HepG2 (cell line): ENCODE data around the gene THAP10. TPM values are rescaled to one million over a fixed set of nuclear protein-coding genes. Genes with fewer than 3 reads are reported as not detected.

Source experiments
- ATAC-seq: fragments of 200-7000 bp; cut with Tn5 transposase; 3 replicates; pipeline ENCODE4 v1.9.1; 2020; ENCODE audit warnings: mild to moderate bottlenecking, moderate library complexity
- BruUV-seq: library from RNA; stranded (reverse); fragments of 400-500 nt; replicated peaks from 2 replicates; lab custom pipeline; 2021; lab: Mats Ljungman, UMichigan
- CTCF ChIA-PET: fragments of 300-600 bp; formaldehyde crosslinking; extraction: SDS; loops from one replicate; lab custom pipeline; 2021; ENCODE audit warnings: low total read pairs, inconsistent platforms, low intra/inter-chr PET ratio; lab: Yijun Ruan, JAX
- POLR2A ChIA-PET: fragments of 350-600 bp; sonication (Branson Sonifier 250); formaldehyde crosslinking; loops from one replicate; lab custom pipeline; 2020; ENCODE audit warnings: antibody characterized with exemption, inconsistent platforms; lab: Yijun Ruan, JAX
- DNase-seq: peaks from one replicate; pipeline ENCODE4 v3.0.0-alpha.2; 2015; ENCODE audit warnings: low spot score
- FAIRE-seq: peaks from 3 replicates; lab custom pipeline; 2011; peaks lifted over from hg19 to GRCh38; lab: Jason Lieb, UNC
- H2AFZ ChIP-seq: one replicate; pipeline ENCODE4 v1.6.1; 2011; ENCODE audit warnings: low read length, inconsistent platforms
- H3K27ac ChIP-seq: fragments of 300-600 bp; 3 replicates; pipeline ENCODE4 v1.8.0; 2011; ENCODE audit warnings: mixed run types, mild to moderate bottlenecking, mixed read lengths, low read length, inconsistent platforms; ENCODE audit not compliant: insufficient read depth; ENCODE audit errors: extremely low read length
- H3K27me3 ChIP-seq, 2 experiments: fragments of 200-600 bp in 1 of 2; 2 replicates in 1 of 2; 3 replicates in 1 of 2; pipeline versions ENCODE4 v1.6.0 to v1.8.0; 2011; ENCODE audit warnings: low read length in 2 of 2, mild to moderate bottlenecking in 2 of 2, moderate library complexity in 2 of 2, inconsistent platforms in 1 of 2; ENCODE audit not compliant: insufficient read depth in 2 of 2, control insufficient read depth in 1 of 2
- H3K36me3 ChIP-seq, 2 experiments: fragments of 200-600 bp in 1 of 2; replicated peaks in 1 of 2; 2 replicates in 1 of 2; 3 replicates in 1 of 2; pipeline versions ENCODE4 v1.5.1 to v1.8.0; 2011; ENCODE audit warnings: low read length in 2 of 2, inconsistent platforms in 1 of 2; ENCODE audit not compliant: insufficient read depth in 2 of 2, control insufficient read depth in 1 of 2
- H3K4me1 ChIP-seq: 2 replicates; pipeline ENCODE4 v1.5.1; 2012; ENCODE audit warnings: low read length, inconsistent platforms; ENCODE audit not compliant: insufficient read depth
- H3K4me2 ChIP-seq: 2 replicates; pipeline ENCODE4 v1.6.0; 2011; ENCODE audit warnings: low read depth, low read length, inconsistent platforms
- H3K4me3 ChIP-seq, 3 experiments: fragments of 200-600 bp in 1 of 3; sonication (generic), shearing (Covaris generic) in 1 of 3; replicated peaks in 1 of 3; 2 replicates each; pipeline ENCODE4 v1.5.1; 2011 to 2016; ENCODE audit warnings: low read length in 3 of 3, inconsistent platforms in 2 of 3, low read depth in 2 of 3, mild to moderate bottlenecking in 2 of 3, control low read depth in 1 of 3, mixed read lengths in 1 of 3; ENCODE audit not compliant: insufficient read depth in 1 of 3
- H3K79me2 ChIP-seq: one replicate; pipeline ENCODE4 v1.6.1; 2011; ENCODE audit warnings: low read length, inconsistent platforms; ENCODE audit not compliant: insufficient read depth
- H3K9ac ChIP-seq: 2 replicates; pipeline ENCODE4 v1.6.0; 2011; ENCODE audit warnings: mild to moderate bottlenecking, low read depth, low read length, inconsistent platforms; ENCODE audit not compliant: insufficient read depth
- H3K9me3 ChIP-seq: 2 replicates; pipeline ENCODE4 v1.5.1; 2012; ENCODE audit warnings: mild to moderate bottlenecking, low read length
- H4K20me1 ChIP-seq: 2 replicates; pipeline ENCODE4 v1.6.0; 2011; ENCODE audit warnings: inconsistent platforms, mild to moderate bottlenecking, low read length, moderate library complexity; ENCODE audit not compliant: insufficient read depth
- HCFC1 ChIP-seq: fragments of 150-350 bp; IDR thresholded peaks from 2 replicates; pipeline ENCODE4 v1.6.1; 2014; ENCODE audit warnings: low read depth, low read length
- MED13 ChIP-seq: sonication (generic); formaldehyde crosslinking; IDR thresholded peaks from 2 replicates; pipeline ENCODE4 v1.5.0; 2020; ENCODE audit warnings: missing genetic modification reagents
- MED8 ChIP-seq: sonication (generic); formaldehyde crosslinking; IDR thresholded peaks from 2 replicates; pipeline ENCODE4 v1.8.1; 2023; ENCODE audit warnings: mild to moderate bottlenecking, missing genetic modification reagents; ENCODE audit not compliant: insufficient replicate concordance
- MIER2 ChIP-seq: IDR thresholded peaks from 2 replicates; pipeline ENCODE4 v1.6.1; 2016; ENCODE audit warnings: missing biosample characterization, missing genetic modification reagents
- MLXIP ChIP-seq: sonication (generic); formaldehyde crosslinking; IDR thresholded peaks from 2 replicates; pipeline ENCODE4 v1.9.0; 2021; ENCODE audit warnings: missing genetic modification reagents, borderline replicate concordance
- MXD3 ChIP-seq: IDR thresholded peaks from 2 replicates; pipeline ENCODE4 v1.6.1; 2016; ENCODE audit warnings: mild to moderate bottlenecking, missing biosample characterization, missing genetic modification reagents
- NPAS2 ChIP-seq: sonication (generic); formaldehyde crosslinking; IDR thresholded peaks from 2 replicates; pipeline ENCODE4 v1.8.0; 2022; ENCODE audit warnings: mild to moderate bottlenecking, missing genetic modification reagents, borderline replicate concordance
- NR2F6 ChIP-seq, 2 experiments: IDR thresholded peaks; 2 replicates each; pipeline ENCODE4 v1.6.1; 2016; ENCODE audit warnings: antibody characterized with exemption in 1 of 2, mild to moderate bottlenecking in 1 of 2
- POLR2AphosphoS2 ChIP-seq: IDR thresholded peaks from 2 replicates; pipeline ENCODE4 v1.6.1; 2011; ENCODE audit warnings: low read depth, low read length, improper control_type of control experiment
- RAD51 ChIP-seq: fragments of 450-650 bp; IDR thresholded peaks from 2 replicates; pipeline ENCODE4 v1.6.1; 2016; ENCODE audit warnings: borderline replicate concordance
- REL ChIP-seq: sonication (generic); formaldehyde crosslinking; conservative IDR thresholded peaks from 2 replicates; pipeline ENCODE4 v1.8.0; 2022; ENCODE audit warnings: mild to moderate bottlenecking, missing genetic modification reagents, moderate library complexity
- SCMH1 ChIP-seq: sonication (generic); formaldehyde crosslinking; IDR thresholded peaks from 2 replicates; pipeline ENCODE4 v1.9.0; 2021; ENCODE audit warnings: missing genetic modification reagents, mild to moderate bottlenecking, borderline replicate concordance
- ZNF251 ChIP-seq: sonication (generic); formaldehyde crosslinking; IDR thresholded peaks from 2 replicates; pipeline ENCODE4 v1.9.0; 2021; ENCODE audit warnings: mild to moderate bottlenecking, missing genetic modification reagents
- WGBS: methylation state at CpG from one replicate; pipeline ENCODE4 v1.1.6; 2017; ENCODE audit warnings: low lambda C conversion rate; 5-methylcytosine and 5-hydroxymethylcytosine counted together
- in situ Hi-C: cut with HindIII; loops from 2 replicates; pipeline ENCODE4 v1.10.0; 2017; ENCODE audit warnings: low pct_unique_long_range_greater_than_20kb; ENCODE audit not compliant: extremely low pct_ligation_motif_present
- intact Hi-C: fragments of 100-400 bp; cut with micrococcal nuclease; formaldehyde crosslinking; loops from one replicate; pipeline ENCODE4 v1.10.0; 2022; ENCODE audit not compliant: unreplicated experiment
- polyA plus RNA-seq, 8 experiments: library from polyadenylated mRNA; depleted of rRNA in 3 of 8; stranded (reverse) in 7 of 8; unstranded in 1 of 8; fragments of >200 nt; fragmentation: Illumina TruSeq in 4 of 8; extraction: Trizol in 4 of 8; gene quantifications; 2 replicates each; pipeline versions ENCODE4 v1.2.1 to v1.2.3, GENCODE V29; 2011 to 2016; ENCODE audit warnings: low read depth in 4 of 8, missing spikeins in 1 of 8, mixed read lengths in 1 of 8; ENCODE audit not compliant: insufficient read depth in 1 of 8
- total RNA-seq, 5 experiments: library from RNA; depleted of rRNA; stranded (reverse); fragments of >200 nt; fragmentation: Illumina TruSeq; extraction: Trizol; gene quantifications; 2 replicates each; pipeline ENCODE4 v1.2.3, GENCODE V29; 2016; ENCODE audit warnings: low read depth in 1 of 5

THAP10 gene
- total and polyA plus RNA-seq, 2 of the 13 experiments (the other 11 are each of a cell fraction or from before 2014, with no cell fraction given), result 0.64 to 0.69 TPM

GRCh38 chr15:70902107-70902506 is 9.9 kb upstream of the THAP10 start:
- no peaks in the 10 kb centered on the region for H3K36me3 ChIP-seq
- no peak overlapping the region for H2AFZ ChIP-seq
- in situ Hi-C loops (no loop called here), intact Hi-C loops (no loop called here)
- 90% methylated on average over 1 of the region's 1 CpG for WGBS
- TF ChIP-seq SCMH1, result no peak
- TF ChIP-seq REL (CRISPR knock-in tag), result no peak
- no peak for TF ChIP-seq NR2F6 (IDR thresholded peaks at IDR 0.05)
- TF ChIP-seq NR2F6 (CRISPR knock-in tag; IDR thresholded peaks at IDR 0.05), result no peak
- no peak for TF ChIP-seq NPAS2 (CRISPR knock-in tag)
- no peak for TF ChIP-seq HCFC1
- TF ChIP-seq MXD3 (CRISPR knock-in tag), result no peak
- TF ChIP-seq MIER2 (CRISPR knock-in tag), result no peak
- no peak for TF ChIP-seq POLR2AphosphoS2
- TF ChIP-seq ZNF251 (CRISPR knock-in tag), result no peak
- TF ChIP-seq MED13 (CRISPR knock-in tag), result no peak
- no peak for TF ChIP-seq RAD51
- TF ChIP-seq MED8 (CRISPR knock-in tag), result no peak
- TF ChIP-seq MLXIP (CRISPR knock-in tag), result no peak
- H3K4me2 ChIP-seq, result no peak overlapping the region
- no TSS peak for BruUV-seq
- ChIA-PET CTCF (no interaction called here), POLR2A (no interaction called here)
- ATAC-seq, result no peak
- H3K79me2 ChIP-seq, result no peaks in the 10 kb centered on the region
- no peaks in the 10 kb centered on the region for H3K4me1 ChIP-seq
- peaks cover 4% of the 10 kb centered on the region for H3K9me3 ChIP-seq
- H3K4me3 ChIP-seq, result no peak overlapping the region
- H3K9ac ChIP-seq, result no peak overlapping the region
- no peaks in the 10 kb centered on the region for H4K20me1 ChIP-seq
- H3K27me3 ChIP-seq, result no peaks in the 10 kb centered on the region; a peak in 1 of 5 replicates
- H3K27ac ChIP-seq, result no peak overlapping the region
- DNase-seq, result no peak
- FAIRE-seq, result no peak
